Body of pancreas (tissue), 4 donors: ENCODE measurements around the gene THAP7. TPM values are rescaled to one million over a fixed set of nuclear protein-coding genes. Genes with fewer than 3 reads are reported as not detected.

Experiments
- ATAC-seq: fragments of 150-250 bp; one replicate; pipeline ENCODE4 v1.9.1; 2016
- DNase-seq, 4 donors: peaks; one replicate each; pipeline ENCODE4 v3.0.0-alpha.2; 2019
- H3K27ac ChIP-seq, 4 donors: fragments of 200-600 bp; sonication (generic); 1 replicate in 3 of 4; 2 replicates in 1 of 4; pipeline versions ENCODE4 v1.5.1 to v1.6.1; 2016 to 2019; ENCODE audit warnings: mild to moderate bottlenecking in 1 of 4, mixed read lengths in 1 of 4, moderate library complexity in 1 of 4
- H3K27me3 ChIP-seq, 2 donors: fragments of 200-600 bp; sonication (generic); one replicate each; pipeline ENCODE4 v1.6.0; 2016; ENCODE audit warnings: mild to moderate bottlenecking in 1 of 2
- H3K36me3 ChIP-seq, 2 donors: fragments of 200-600 bp; sonication (generic); replicated peaks in 1 of 2; 2 replicates each; pipeline ENCODE4 v1.5.1; 2016; ENCODE audit warnings: low read depth in 2 of 2; ENCODE audit not compliant: insufficient read depth in 1 of 2
- H3K4me1 ChIP-seq: fragments of 200-600 bp; sonication (generic); one replicate; pipeline ENCODE4 v1.6.0; 2016
- H3K4me3 ChIP-seq, 2 donors: fragments of 200-600 bp; sonication (generic); 1 replicate in 1 of 2; 2 replicates in 1 of 2; pipeline ENCODE4 v1.5.1; 2016 to 2019
- H3K9me3 ChIP-seq, 3 donors: fragments of 200-600 bp; sonication (generic); 1 replicate in 2 of 3; 2 replicates in 1 of 3; pipeline ENCODE4 v1.5.1; 2016
- POLR2A ChIP-seq, 3 donors: fragments of 450-650 bp; IDR thresholded peaks; one replicate each; pipeline ENCODE4 v1.6.1; 2016; ENCODE audit warnings: antibody characterized with exemption in 3 of 3, mild to moderate bottlenecking in 2 of 3
- WGBS, 2 donors: methylation state at CpG; one replicate each; pipeline ENCODE4 v1.1.5; 2017; 5-methylcytosine and 5-hydroxymethylcytosine counted together
- intact Hi-C: fragments of 100-400 bp; cut with DNase I; formaldehyde crosslinking; loops from one replicate; pipeline ENCODE4 v1.15.1; 2023
- total RNA-seq, 2 donors: library from RNA; depleted of rRNA; stranded (reverse); fragments of >200 nt; gene quantifications; one replicate each; pipeline ENCODE4 v1.1.0, GENCODE V29; 2016
- TF ChIP-seq, protein P1 (sequence below), 7 experiments: fragments of 450-650 bp in 4 of 7; fragments of 200-600 bp in 3 of 7; sonication (generic) in 3 of 7; IDR thresholded peaks; one replicate each; pipeline ENCODE4 v1.5.1; 2016 to 2019; ENCODE audit warnings: antibody characterized with exemption in 7 of 7

The THAP7 gene
- total RNA-seq, 2 donors from 2014 or later, result 17.1 to 20.2 TPM

- Histone ChIP-seq H3K36me3 (no peaks in the 10 kb centered on the region), H3K27me3 (no peaks in the 10 kb centered on the region), H3K4me3 (no peak overlapping the region), H3K9me3 (no peaks in the 10 kb centered on the region), H3K27ac (no peak overlapping the region), H3K4me1 (peaks cover 18% of the 10 kb centered on the region)
- no peak for ATAC-seq
- TF ChIP-seq POLR2A (IDR thresholded peaks at IDR 0.05), result no peak
- TF ChIP-seq, protein P1, sequence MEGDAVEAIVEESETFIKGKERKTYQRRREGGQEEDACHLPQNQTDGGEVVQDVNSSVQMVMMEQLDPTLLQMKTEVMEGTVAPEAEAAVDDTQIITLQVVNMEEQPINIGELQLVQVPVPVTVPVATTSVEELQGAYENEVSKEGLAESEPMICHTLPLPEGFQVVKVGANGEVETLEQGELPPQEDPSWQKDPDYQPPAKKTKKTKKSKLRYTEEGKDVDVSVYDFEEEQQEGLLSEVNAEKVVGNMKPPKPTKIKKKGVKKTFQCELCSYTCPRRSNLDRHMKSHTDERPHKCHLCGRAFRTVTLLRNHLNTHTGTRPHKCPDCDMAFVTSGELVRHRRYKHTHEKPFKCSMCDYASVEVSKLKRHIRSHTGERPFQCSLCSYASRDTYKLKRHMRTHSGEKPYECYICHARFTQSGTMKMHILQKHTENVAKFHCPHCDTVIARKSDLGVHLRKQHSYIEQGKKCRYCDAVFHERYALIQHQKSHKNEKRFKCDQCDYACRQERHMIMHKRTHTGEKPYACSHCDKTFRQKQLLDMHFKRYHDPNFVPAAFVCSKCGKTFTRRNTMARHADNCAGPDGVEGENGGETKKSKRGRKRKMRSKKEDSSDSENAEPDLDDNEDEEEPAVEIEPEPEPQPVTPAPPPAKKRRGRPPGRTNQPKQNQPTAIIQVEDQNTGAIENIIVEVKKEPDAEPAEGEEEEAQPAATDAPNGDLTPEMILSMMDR (IDR thresholded peaks at IDR 0.05), result no peak
- intact Hi-C loops, result no loop called here
- WGBS, 2 donors, result 80 to 86% methylated on average over 12 to 14 of the region's 14 CpGs
- no peak for DNase-seq
Observed at GRCh38 chr22:21047035-21047661, 45.2 kb upstream of the THAP7 start.

DNA sequence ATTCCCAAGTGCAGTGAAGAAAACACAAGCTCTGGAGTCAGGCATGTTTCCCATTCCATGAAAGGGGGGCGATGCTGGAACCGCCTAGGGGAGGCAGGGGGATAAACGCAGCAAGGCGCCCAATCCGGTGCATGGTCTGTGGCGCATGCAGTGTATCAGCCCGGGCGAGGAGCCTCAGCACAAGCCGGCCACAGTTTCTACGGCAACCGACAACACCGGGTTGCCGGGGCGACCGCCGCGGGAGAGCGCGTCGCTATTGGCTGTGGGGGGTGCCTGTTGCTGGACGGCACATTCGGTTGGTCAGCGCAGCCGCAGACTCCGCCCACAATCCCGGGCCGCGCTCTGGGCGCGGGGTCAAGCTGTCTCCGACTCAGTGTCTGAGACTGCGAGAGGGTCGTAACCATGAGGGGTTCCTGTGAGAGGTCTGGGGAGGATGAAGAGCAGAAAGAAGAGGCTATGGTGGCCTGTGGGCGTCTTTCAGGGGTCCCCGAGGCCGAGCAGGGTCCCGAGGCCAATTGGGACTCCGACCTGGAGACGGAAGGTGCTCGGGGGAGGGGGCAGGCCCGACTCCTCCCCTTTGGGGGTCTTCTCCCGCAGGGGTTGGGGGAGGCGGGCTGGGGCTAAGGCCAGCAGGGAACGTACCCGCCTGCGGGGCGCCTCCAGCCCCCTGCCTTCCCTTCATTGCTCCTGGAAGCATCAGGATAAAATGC, 43.8 kb upstream of the THAP7 start, which contains the start of gene LRRC74B:
Gene LRRC74B, plus strand, starts transcription at position 362 of the 710 bp plus-strand sequence. Its CDS starts 41 bp downstream, at position 403.
- TF ChIP-seq, protein P1 (IDR thresholded peaks at IDR 0.05), result no peak
- TF ChIP-seq POLR2A (IDR thresholded peaks at IDR 0.05), result no peak
- H3K9me3 ChIP-seq, result no peaks in the 10 kb centered on the region

DNA sequence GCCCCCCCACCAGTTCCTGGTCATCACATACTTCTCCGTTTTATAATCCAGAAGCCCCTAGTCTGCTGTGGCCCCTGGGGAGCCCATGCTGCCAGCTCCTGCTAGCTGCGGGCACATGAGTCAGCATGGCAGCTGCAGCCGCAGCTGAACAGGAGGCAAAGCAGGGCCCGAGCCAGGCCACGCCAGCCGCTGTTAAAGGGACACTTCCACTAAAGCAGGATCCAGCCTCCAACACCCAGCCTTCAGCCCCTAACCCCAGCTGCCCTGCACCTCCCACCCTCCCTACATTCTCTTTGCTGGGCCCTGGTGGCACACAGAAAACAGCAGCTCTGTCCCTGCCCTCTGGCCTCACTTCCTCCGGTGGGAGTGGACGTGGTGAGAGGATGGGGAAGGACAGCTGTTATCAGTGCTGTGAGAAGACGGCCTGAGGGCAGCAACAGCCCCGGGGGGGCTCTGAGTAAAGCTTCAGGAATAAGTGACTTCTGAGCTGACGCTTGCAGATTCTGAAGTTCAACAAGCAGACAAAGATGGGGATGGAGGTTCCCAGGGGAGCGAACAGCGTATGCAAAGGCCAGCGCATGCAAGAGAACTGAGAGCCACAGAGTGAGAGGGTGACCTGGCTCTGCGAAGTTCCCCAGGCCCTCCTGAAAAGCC, 43.1 kb upstream of the THAP7 start:
- peak; percentile 62 for ATAC-seq
- peak overlapping the region in 1 of 4 donors; percentile 50 for H3K27ac ChIP-seq
- DNase-seq, result peak in 2 of 4 donors; percentile 17 to 49

More for the DNA sequence above, 43.8 kb upstream of the THAP7 start, which contains the start of gene LRRC74B:
- Histone ChIP-seq H3K4me3 (no peak within 1 kb of the TSS), H3K4me1 (peaks cover 18% of the 10 kb centered on the region), H3K36me3 (no peaks in the 10 kb centered on the region), H3K27ac (peak within 1 kb of the TSS in 1 of 4 donors; percentile 50), H3K27me3 (no peaks in the 10 kb centered on the region)
- DNase-seq (peak; percentile 87 to 92 (median 91)), ATAC-seq (peak; percentile 97)
- WGBS, 2 donors, result 8% methylated on average over 47 of the region's 47 CpGs; no CpG with 5 or more reads in 1 of the 2 donors
- intact Hi-C loops, result no loop called here

DNA sequence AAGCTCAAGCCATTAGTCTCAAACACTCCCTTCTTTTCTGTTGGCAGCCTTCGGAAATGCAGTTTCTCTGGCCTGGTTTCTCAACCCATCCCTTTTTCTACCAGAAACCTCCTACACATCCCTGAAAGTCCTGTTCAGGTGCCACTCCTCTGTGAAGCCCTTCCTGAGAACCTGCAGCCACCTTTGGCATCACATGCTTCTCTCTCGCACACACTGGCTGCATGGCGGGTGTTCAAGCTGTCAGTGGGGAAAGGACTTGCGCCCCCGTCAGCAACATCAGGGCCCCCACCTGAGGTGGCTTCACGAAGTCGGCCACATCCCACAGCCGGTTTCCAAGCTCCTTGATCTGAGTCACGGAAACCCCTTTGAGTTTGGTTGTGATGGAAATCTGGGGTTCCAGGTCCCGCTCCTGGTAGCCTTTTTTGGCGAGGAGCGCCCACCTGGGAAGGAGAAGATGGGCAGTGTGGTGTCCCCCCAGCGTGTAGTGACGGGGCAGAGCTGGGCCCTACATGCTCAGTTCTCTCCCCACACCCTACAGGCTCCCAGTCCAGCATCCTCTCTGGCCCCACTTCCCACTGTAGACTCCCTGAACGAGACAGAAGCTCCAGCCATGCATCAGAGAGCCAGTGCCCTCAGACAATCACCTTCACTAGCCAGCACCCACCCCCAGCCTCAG, 42.1 kb upstream of the THAP7 start:
- intact Hi-C loops, result no loop called here
- DNase-seq, result no peak
- WGBS, 2 donors, result 53 to 76% methylated on average over 4 to 6 of the region's 15 CpGs
- Histone ChIP-seq H3K9me3 (no peaks in the 10 kb centered on the region), H3K27me3 (no peaks in the 10 kb centered on the region), H3K4me3 (no peak overlapping the region), H3K27ac (no peak overlapping the region), H3K4me1 (peaks cover 18% of the 10 kb centered on the region), H3K36me3 (no peaks in the 10 kb centered on the region)
- no peak for ATAC-seq
- no peak for TF ChIP-seq POLR2A (IDR thresholded peaks at IDR 0.05)
- TF ChIP-seq, protein P1 (IDR thresholded peaks at IDR 0.05), result no peak

More for the DNA sequence above, 43.1 kb upstream of the THAP7 start:
- no peak for TF ChIP-seq POLR2A (IDR thresholded peaks at IDR 0.05)
- Histone ChIP-seq H3K4me1 (peaks cover 18% of the 10 kb centered on the region), H3K4me3 (no peak overlapping the region), H3K36me3 (no peaks in the 10 kb centered on the region), H3K27me3 (no peaks in the 10 kb centered on the region), H3K9me3 (no peaks in the 10 kb centered on the region)
- intact Hi-C loops, result no loop called here
- WGBS, 2 donors, result 13 to 17% methylated on average over 15 of the region's 15 CpGs
